Measurements from ENCODE around the gene STX8. TPM values are rescaled to one million over a fixed set of nuclear protein-coding genes. Genes with fewer than 3 reads are reported as not detected.
"Not testable (repeated sequence)": the region's sequence is repeated elsewhere in the genome, so short reads cannot be mapped to it uniquely, and the experiment has no call there.

STX8 gene
- polyA plus RNA-seq, 1 of the 3 experiments (the other 2 are of a cell fraction) = 51.3 TPM

GRCh38 chr17:9258115-9259015, 317.3 kb downstream of the STX8 start:
- Histone ChIP-seq H3K4me1 (ENCODE audit: control insufficient read depth in 1 of 2, insufficient read depth in 2 of 2, low read depth in 1 of 2, low read length in 1 of 2) (peaks cover 0 to 5% of the 10 kb centered on the region in 2 experiments; a peak in 1 of 4 replicates), H3K27me3 (ENCODE audit: insufficient read depth) (no peaks in the 10 kb centered on the region), H3K36me3 (replicated peaks in 1 of 2; ENCODE audit: control insufficient read depth in 1 of 2, insufficient read depth in 2 of 2, low read length in 1 of 2) (no peaks in the 10 kb centered on the region), H3K27ac (ENCODE audit: low read depth in 2 of 2, low read length in 1 of 2) (no peak overlapping the region), H3K9me2 (no peaks in the 10 kb centered on the region), H3K9me3 (no peaks in the 10 kb centered on the region), H3F3A (replicated peaks; ENCODE audit: insufficient read depth) (no peaks in the 10 kb centered on the region), H3K79me2 (ENCODE audit: insufficient read depth) (no peaks in the 10 kb centered on the region), H2AFZ (ENCODE audit: low read depth) (no peak overlapping the region), H3K4me3 (ENCODE audit: low read depth in 2 of 2, low read length in 1 of 2) (no peak overlapping the region), H3K9ac (no peak overlapping the region), H4K20me1 (ENCODE audit: insufficient read depth) (no peaks in the 10 kb centered on the region), H3K4me2 (no peak overlapping the region)
- 82% methylated on average over 14 of the region's 15 CpGs for WGBS (ENCODE audit: low lambda C conversion rate)
- no peak for DNase-seq
- TF ChIP-seq NRF1 (IDR thresholded peaks at IDR 0.05; ENCODE audit: low read depth, low read length) = no peak
- TF ChIP-seq NFIC (IDR thresholded peaks at IDR 0.05; ENCODE audit: borderline replicate concordance) = no peak
- no peak for TF ChIP-seq POLR2AphosphoS5 (IDR thresholded peaks at IDR 0.05; ENCODE audit: low read depth, low read length)
- TF ChIP-seq CHD2 (IDR thresholded peaks at IDR 0.05; ENCODE audit: low read length, partially characterized antibody) = no peak
- no peak for TF ChIP-seq ZBTB33 (IDR thresholded peaks at IDR 0.05; ENCODE audit: borderline replicate concordance, low read depth)
- TF ChIP-seq ELF1 (IDR thresholded peaks at IDR 0.05) = no peak
- no peak for TF ChIP-seq TEAD4 (IDR thresholded peaks at IDR 0.05; ENCODE audit: borderline replicate concordance, insufficient read depth)
- no peak for TF ChIP-seq TCF12 (IDR thresholded peaks at IDR 0.05)
- no peak for TF ChIP-seq JUND (IDR thresholded peaks at IDR 0.05)
- TF ChIP-seq YY1 (IDR thresholded peaks at IDR 0.05; ENCODE audit: low read depth) = no peak
- no peak for TF ChIP-seq RAD21 (IDR thresholded peaks at IDR 0.05; ENCODE audit: low read length)
- TF ChIP-seq GABPA (IDR thresholded peaks at IDR 0.05; ENCODE audit: low read depth) = no peak
- no peak for TF ChIP-seq MEF2A (IDR thresholded peaks at IDR 0.05; ENCODE audit: borderline replicate concordance, low read depth)
- no peak for TF ChIP-seq EZH2phosphoT487 (IDR thresholded peaks at IDR 0.05; ENCODE audit: borderline replicate concordance, low read depth)
- no peak for TF ChIP-seq SMC3 (IDR thresholded peaks at IDR 0.05; ENCODE audit: low read depth, low read length)
- TF ChIP-seq RXRA (IDR thresholded peaks at IDR 0.05; ENCODE audit: borderline replicate concordance, low read depth) = no peak
- TF ChIP-seq PBX3 (IDR thresholded peaks at IDR 0.05) = no peak
- ChIA-PET POLR2A (no interaction called here), CTCF (interaction anchor here (0.9 kb wide), 1 partner anchor 17 kb away, joined by 3 read pairs; no protein-coding TSS in a partner anchor)

- H3K79me2 ChIP-seq (ENCODE audit: insufficient read depth); CTCF ChIA-PET: not testable (repeated sequence)
- WGBS (ENCODE audit: low lambda C conversion rate) = 94% methylated on average over 9 of the region's 9 CpGs
Measured at GRCh38 chr17:9257630-9257965, 318.0 kb downstream of the STX8 start.

More at GRCh38 chr17:9257630-9257965, 318.0 kb downstream of the STX8 start:
- H3K4me3 ChIP-seq (ENCODE audit: low read depth in 2 of 2, low read length in 1 of 2); H3F3A ChIP-seq (replicated peaks; ENCODE audit: insufficient read depth); H3K4me1 ChIP-seq (ENCODE audit: control insufficient read depth in 1 of 2, insufficient read depth in 2 of 2, low read depth in 1 of 2, low read length in 1 of 2); H3K27me3 ChIP-seq (ENCODE audit: insufficient read depth); H3K4me2 ChIP-seq; H3K9me2 ChIP-seq; H3K9ac ChIP-seq; H4K20me1 ChIP-seq (ENCODE audit: insufficient read depth); H3K27ac ChIP-seq (ENCODE audit: low read depth in 2 of 2, low read length in 1 of 2); POLR2A ChIA-PET; H3K9me3 ChIP-seq; H3K36me3 ChIP-seq (replicated peaks in 1 of 2; ENCODE audit: control insufficient read depth in 1 of 2, insufficient read depth in 2 of 2, low read length in 1 of 2); H2AFZ ChIP-seq (ENCODE audit: low read depth); DNase-seq: not testable (repeated sequence)

Measured in SK-N-SH (cell line).